GM21825 (cell line): ENCODE results near the gene WDR70.
"Not testable (repeated sequence)": the region's sequence is repeated elsewhere in the genome, so short reads cannot be mapped to it uniquely, and the experiment has no call there.

Experiments
- ATAC-seq: cut with Tn5 transposase; IDR thresholded peaks from one replicate; pipeline ENCODE4 v1.9.1; 2021; ENCODE audit warnings: mild to moderate bottlenecking, moderate library complexity; ENCODE audit not compliant: unreplicated experiment

Gene WDR70

DNA sequence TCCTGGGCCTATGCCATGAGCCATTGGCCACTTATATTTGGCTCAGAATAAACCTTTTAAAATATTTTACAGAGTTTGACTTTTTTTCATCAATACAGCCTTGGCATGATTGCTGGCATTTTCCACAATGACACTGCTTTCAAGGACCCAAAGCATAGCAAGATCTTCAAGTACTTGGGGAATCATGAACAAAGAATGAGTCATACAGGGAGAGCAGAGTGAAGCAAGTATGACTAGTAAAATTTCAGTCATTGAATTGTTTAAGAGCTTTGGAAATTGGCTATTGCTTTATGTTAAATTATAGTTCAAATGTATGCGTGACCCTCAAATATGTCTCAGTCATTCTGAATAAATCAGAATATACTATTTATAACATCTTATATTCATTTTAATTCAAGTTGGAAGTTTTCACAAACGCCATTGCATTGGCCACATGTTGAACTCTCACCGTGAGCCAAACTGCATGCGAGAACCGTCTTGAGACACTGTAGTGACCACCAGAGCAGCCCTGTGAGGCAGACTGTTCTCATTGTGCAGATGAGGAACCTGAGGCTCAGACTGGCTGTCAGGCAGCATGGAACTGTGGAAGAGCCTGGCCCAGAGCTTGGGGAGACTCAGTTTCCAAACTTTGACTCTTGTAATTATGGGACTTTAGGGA is 407.9 kb downstream of the WDR70 start:
- no peak for ATAC-seq

- no peak for ATAC-seq
Observed at GRCh38 chr5:37787742-37788141, 408.6 kb downstream of the WDR70 start.

DNA sequence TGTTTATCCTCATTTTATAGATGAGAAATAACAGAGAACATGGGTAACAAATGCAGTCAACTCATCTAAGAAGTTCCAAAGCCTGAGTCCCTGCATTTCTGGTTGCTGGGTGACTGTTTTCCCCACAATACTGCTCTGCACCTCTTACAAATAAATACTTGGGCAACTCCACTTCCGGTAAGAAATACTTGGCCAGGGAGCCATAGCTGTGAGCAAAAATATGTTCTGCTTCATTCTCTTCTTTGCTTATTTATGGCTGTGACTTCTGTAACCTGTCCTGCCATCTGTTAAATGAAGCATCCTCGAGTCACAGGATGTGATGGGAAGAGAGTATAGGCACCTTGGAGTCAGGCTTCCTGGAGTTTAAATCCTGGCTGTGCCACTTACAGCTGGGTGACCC is 410.9 kb downstream of the WDR70 start:
- ATAC-seq, result no peak

DNA sequence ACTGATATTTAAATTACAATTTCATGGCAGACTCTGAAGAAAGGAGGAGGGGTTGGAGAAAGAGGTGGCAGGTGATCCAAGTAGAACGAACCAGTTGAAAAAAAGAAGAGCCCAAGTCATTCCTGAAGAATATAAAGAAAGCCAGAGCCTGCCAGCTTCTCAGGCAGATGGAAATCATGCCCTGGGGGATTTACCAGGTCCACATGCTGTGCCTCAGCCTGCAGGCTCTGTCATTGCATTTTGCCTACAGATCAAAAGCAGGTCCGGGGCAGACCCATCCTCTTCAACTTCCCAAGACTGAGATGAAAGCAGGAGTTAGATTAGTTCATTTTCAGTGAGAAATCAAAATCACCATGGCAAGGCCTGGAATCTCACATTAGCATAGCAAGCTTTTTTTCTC is 412.2 kb downstream of the WDR70 start:
- no peak for ATAC-seq

DNA sequence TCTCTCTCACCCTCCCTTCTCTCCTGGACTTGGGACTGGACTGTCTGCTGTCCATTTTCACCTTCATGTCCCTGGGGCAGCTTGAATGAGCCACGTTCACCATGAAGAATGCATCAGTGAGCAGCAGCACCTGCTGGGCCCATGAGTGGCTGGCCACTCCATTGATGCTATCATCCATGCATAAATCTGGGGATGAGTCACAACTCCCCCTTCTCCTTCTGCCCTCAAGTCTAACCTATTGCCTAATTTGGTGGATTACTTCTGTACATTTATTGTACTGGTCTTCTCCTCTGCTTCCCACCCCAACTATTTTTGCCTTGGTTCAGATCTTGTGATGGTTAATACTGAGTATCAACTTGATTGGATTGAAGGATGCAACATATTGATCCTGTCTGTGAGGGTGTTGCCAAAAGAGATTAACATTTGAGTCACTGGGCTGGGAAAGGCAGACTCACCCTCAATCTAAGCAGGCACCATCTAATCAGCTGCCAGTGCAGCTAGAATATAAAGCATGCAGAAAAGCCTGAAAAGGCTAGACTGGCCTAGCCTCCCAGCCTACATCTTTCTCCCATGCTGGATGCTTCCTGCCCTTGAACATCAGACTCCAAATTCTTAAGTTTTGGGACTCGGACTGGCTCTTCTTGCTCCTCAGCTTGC is 414.0 kb downstream of the WDR70 start:
- no peak for ATAC-seq

DNA sequence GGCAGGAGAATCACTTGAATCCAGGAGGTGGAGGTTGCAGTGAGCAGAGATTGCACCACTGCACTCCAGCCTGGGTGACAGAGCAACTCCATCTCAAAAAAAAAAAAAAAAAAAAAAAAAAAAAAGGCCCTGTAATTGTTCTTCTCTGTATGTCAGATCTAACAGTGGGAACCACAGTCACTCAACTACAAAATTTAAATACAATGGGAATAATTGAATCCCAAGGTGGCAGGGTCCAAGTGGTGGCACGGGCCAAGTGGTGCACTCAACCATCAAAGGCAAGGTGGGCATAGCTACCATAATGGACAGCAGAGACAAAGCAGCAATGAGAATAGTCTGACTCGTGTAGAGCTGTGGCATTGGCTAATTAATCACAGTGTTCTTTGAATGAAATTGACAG is 416.2 kb downstream of the WDR70 start:
- not testable (repeated sequence) for ATAC-seq

GRCh38 chr5:37796435-37796834 is 417.3 kb downstream of the WDR70 start:
- ATAC-seq, result not testable (repeated sequence)

- ATAC-seq, result no peak
Observed at GRCh38 chr5:37799865-37800421, 420.8 kb downstream of the WDR70 start.

DNA sequence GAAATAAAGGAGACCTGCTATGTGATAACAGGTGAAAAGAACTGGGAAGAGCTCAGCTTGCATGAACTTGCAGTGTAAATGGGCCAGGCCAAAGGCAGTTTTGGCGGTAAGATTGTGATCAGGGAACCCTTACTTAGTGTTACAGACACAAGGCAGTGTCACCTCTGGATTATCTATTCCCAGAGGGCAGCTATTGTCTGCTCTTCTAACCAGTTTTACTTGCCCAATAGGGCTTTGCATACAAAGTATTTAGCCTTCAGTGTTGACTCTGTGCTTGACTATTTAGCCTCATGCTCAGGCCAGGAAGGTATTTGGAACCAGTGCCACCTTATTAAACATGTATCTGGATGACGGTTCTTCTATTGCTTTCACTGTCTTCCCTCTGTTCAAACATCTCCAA is 422.4 kb downstream of the WDR70 start:
- no peak for ATAC-seq
